Left renal cortex interstitium (tissue), 4 donors: ENCODE data around the gene GLRA1. TPM values are rescaled to one million over a fixed set of nuclear protein-coding genes. Genes with fewer than 3 reads are reported as not detected.
"Not testable (repeated sequence)": the region's sequence is repeated elsewhere in the genome, so short reads cannot be mapped to it uniquely, and the experiment has no call there.

ENCODE experiments used
- DNase-seq, 4 donors: peaks; one replicate each; pipeline ENCODE4 v3.0.0-alpha.2; 2013; ENCODE audit warnings: low read depth in 4 of 4, low spot score in 2 of 4, missing footprints in 1 of 4
- polyA plus RNA-seq, 4 donors: library from polyadenylated mRNA; unstranded; fragments of 120-200 nt; gene quantifications; one replicate each; pipeline ENCODE4 v1.2.1, GENCODE V29; 2013; ENCODE audit not compliant: insufficient read length in 4 of 4

GLRA1 gene
- polyA plus RNA-seq, 4 donors: 0.08 to 0.24 TPM; not detected in 2

DNA sequence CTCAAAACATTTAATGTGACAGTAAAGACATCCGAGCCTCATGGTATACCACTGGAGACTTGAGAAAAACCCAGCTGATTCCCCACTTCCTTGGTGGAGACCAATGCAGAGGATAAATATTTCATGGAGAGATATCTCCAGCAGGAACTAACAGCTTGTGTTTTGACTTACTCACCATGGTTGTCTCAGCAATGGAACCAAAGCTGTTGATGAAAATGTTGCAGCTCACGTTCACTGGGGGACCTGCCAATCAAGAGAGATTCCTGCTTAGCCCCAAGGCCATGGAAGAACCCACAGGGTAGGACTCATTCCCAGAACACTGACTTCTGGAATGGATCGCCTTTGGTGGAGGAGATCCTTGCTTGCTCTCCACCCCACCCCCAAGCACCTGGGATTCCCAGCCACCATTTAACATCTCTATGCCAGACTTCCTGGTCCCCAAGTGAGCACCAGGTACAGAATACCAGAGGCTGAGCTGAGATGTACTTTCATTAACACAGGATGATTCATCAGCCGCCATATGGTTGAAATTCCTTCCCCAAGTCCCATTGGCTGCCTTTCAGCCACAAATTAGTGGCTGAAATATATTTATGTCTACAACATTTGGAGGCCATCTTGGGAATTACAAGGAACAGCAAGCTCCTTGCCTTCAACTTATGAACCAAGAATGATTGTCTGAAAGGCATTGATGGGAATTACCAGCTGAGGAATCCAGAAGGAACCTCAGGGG is 37.9 kb downstream of the GLRA1 start:
- DNase-seq: no peak

DNA sequence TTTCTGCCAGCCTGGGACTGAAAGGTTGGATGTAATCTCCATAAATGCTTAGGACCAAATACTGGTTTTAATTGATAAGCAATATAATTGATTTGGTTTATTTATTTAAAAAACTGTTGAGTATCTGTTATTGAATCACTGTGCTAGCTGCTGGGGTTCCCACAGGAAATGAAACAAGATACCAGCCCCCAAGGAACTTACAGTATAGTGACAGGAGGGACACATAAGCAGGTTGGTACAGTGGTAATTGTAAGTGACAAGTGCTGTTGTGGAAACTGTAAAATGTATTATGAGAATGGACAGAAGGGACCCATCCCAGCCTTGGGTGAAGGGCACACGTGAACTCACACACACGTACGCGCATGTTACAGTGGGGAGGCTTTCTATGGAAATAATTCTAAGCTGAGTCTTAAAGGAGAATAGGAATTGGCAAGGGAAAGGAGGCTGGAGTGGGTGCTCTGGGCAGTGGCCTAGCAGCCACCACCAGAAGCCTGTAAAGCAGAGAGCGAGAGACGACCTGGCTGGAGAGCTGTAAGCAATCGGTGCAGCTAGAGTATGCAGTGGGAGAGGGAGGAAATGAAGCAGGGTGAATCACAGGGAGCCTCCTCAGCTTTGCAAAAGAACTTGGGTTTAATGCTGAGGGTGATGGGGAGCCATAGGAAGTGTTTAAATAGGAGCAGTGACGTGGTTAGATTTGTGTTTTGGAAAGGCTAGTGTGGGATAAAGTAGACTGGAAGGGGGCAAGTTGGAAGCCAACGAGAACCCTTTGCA is 39.3 kb downstream of the GLRA1 start:
- DNase-seq: no peak

DNA sequence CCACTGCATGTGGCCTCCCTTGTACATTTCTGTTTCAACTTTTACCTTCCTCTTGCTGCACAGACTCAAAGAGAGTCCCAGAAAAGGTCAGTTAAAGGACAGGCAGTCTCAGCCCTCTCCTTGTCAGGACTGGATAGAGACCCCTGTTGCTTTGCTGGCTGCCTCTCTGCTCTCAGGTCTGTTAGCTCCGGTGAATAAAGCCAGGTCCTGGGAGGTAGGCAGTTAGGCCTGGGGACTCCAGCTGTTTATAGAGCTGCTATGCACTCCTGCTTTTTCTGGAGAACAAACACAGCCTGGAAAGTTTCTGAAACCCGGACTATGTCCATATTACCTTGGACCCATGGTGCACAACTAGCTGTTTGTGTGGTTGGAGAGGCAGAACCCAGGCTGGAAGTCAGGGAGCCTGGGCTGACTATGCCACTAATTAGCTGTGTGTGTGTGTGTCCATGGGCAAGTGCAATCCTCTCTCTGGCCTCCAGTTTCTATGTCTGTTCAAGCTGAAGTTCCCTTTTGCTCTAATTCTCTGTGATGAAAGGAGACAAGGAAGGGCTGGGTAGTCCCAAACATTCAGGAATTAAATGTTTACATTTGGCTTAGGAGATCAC is 42.9 kb downstream of the GLRA1 start:
- no peak for DNase-seq

DNA sequence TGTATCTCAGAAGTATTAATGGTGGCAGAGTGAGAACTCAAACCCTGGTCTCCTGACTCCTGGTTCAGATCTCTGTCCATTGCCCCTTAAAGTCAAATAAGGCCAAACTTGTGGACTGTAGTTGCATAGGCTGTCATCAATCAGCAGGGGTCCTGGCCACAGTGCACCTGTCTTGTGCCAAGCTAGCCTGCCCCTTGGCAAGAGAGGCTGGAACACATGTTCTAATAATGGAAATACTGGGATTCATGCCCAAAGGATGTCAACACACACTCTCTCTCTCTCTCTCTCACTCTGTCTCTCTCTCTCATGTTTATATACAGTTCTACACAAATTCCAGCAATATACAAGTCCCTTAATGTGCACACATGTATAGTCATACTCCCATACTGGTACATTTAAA is 44.3 kb downstream of the GLRA1 start:
- no peak for DNase-seq

DNA sequence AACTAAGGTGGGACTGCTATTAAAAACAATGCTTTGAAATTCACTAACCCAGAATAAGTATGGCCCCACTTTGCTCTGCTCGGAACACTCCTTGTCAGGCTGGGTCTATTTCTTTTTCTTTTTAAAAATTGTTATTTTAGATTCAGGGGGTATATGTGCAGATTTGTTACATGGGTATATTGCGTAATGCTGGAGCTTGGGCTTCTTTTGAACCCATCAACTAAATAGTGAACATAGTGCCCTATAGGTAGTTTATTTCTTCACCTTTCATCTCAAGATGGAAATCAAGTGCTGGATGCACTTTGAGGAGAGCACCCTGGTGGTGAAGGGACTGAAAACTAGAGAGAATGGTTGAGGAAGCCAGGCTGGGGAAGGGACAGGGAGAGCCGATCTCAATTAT is 51.0 kb downstream of the GLRA1 start:
- no peak for DNase-seq

DNA sequence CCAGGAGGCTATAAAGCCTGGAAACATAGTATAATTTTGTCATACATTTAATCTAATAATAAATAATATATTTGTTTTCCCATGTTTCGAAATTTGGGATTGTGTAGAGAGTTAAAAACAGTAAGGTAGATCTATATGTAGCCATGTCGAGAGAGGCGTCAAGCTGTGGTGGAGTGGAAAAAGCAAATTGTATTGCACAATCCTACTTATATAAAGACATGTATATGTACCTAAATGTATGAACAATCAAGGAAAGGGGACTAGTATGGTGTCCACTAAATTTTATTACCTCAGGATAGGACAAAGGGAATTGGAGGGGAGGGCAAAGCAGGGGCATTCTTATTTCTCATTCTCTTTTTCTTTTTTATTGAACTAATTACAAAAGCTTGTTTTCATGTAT is 52.0 kb downstream of the GLRA1 start:
- DNase-seq: no peak

DNA sequence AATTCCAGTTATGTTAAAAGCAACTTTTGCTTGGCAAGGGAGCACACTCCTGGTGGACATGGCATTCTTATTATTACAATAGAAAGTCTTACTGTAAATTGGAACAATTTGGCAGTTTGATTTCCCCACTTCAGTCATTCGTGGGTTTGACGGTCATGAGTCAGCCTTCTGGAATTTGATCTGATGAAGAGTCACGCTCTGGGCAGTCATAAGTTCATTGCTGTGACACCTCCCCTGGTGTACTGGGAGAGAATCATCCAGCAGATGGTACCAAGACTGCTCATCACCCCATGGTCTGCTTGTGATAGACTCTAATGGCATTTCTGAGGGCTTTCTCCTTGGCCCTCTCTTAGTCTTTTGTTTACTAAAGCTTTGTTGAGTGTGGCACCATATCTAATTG is 53.8 kb downstream of the GLRA1 start:
- no peak for DNase-seq

DNA sequence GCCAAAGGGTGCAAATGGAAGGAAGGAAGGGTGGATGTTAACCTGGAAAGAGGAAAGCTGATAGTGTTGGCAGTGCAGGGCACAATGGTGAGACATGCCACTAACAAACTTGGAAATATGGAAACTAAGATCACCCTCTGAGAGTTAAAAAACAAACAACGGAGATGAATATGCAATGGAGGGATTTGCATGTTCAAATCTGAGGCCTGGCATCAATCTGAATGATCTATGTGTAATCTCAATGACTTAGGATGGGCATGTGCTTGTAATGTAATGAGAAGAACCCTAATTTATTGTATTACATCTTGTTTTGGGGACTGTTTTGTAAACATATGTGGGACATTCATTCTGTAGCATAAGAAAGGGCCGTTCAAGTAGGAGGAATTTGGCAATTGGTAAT is 54.4 kb downstream of the GLRA1 start:
- no peak for DNase-seq

DNA sequence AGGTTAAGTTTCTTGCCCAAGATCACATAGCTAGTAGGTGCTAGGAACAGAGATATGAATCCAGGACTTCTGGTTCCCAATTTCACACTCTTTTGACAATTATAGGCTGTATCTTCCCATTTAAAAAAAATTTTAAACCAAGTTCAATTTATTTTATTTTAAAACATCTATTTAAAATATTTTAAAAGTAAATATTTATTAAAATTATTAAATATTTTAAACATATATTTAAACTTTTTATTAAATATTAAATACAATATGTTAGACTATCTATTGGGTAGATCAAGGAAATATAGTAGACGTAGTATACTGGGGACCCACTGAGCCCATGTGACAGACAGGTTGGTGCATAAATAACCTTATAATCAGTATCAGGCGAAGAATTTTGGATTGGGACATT is 54.8 kb downstream of the GLRA1 start:
- no peak for DNase-seq

DNA sequence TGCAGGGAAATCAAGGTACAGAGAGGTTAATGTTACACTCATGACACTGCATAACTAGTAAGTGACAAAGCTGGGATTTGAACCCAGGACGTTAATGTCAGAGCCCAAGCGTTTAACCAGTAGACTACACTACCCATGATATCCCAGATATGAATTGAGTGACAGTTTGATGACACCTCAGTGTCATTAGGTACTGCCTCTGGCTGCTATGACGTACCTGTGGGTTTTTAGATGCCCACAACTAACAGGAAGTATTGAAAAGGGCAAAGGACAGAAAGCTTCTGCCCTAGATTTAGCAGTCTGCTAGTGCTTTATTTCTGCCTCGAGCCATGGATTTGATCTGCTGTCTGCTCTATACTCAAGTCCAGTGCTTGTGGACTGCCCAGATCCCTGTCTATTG is 56.2 kb downstream of the GLRA1 start:
- no peak for DNase-seq

DNA sequence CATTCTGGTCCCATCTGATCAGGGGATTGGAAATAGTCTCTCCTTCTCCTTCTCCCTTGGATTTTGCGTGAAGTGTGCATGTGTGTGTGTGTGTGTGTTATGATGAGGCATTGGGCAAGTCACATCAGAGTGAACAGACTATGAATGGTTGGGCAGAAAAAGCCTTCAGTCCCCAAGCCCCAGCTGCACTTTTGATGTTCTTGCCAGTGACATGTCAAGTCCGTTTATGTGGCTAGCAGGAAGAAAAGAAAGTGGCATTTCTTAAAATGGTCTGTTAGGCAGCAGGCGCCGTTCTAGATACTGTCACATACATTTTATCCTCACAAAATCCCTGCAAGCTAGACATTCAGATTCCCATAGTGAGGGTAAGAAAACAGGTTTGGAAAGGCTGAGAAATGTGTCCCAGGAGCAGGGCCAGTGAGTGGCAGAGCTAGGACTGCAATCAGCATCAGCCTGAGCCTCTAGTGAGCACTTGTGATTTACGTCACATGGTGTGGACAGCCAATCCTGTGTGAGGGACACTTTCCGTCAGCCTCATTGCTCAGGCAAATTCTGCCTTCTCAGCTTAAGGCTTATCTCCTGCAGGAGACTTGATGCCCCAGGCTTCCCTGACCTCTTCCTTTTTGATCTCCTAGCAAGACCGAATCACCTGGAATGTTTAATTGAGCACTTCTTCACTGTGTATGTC is 60.4 kb downstream of the GLRA1 start:
- DNase-seq: no peak

DNA sequence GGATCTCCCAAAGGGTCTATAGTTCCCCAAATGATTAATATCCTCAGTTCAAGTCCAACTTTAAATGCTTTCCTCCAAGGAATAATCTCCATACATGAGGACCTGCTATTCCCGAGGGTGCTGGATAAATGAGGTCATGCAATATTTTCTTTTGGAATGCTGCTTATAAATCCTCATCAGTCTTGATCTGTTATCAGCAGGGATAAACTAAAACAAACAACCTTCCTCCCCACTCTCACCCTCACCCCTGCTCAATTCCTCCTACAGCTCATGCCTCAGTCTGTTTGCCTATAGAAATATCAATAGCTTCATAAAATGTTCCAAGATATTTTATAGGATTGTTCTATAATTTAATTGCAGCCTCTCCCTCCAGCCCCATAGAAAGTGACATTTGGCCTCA is 61.1 kb downstream of the GLRA1 start:
- no peak for DNase-seq

DNA sequence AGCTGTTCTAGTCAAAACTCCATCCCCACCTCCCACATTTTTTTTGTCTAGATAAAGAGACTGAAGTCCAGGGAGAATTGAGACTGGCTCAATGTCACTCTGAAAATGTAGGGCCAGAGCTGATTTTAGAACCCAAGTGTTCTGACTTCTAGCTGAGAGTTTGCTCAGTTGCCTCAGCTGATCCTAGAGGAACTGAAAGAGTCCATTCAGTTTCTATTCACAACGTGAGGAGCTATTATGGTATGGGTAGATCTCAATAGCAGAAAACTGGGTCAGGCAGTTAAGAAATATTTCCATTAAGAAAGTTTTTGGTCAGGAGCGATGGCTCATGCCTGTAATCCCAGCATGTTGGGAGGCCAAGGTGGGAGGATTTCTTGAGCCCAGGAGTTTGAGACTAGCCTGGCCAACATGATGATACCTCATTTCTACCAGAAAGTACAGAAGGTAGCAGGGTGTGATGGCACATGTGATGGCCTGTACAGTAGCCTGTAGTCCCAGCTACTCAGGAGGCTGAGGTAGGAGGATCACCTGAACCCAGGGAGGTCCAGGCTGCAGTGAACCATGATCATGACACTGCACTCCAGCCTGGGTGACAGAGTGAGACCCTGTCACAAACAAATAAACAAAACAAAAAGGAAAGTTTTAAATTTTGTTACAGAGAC is 61.7 kb downstream of the GLRA1 start:
- DNase-seq: no peak

DNA sequence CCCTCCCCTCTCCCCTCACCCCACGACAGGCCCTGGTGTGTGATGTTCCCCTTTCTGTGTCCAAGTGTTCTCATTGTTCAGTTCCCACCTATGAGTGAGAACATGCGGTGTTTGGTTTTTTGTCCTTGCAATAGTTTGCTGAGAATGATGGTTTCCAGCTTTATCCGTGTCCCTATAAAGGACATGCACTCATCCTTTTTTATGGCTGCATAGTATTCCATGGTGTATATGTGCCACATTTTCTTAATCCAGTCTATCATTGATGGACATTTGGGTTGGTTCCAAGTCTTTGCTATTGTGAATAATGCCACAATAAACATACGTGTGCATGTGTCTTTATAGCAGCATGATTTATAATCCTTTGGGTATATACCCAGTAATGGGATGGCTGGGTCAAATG is 63.8 kb downstream of the GLRA1 start:
- DNase-seq: not testable (repeated sequence)

DNA sequence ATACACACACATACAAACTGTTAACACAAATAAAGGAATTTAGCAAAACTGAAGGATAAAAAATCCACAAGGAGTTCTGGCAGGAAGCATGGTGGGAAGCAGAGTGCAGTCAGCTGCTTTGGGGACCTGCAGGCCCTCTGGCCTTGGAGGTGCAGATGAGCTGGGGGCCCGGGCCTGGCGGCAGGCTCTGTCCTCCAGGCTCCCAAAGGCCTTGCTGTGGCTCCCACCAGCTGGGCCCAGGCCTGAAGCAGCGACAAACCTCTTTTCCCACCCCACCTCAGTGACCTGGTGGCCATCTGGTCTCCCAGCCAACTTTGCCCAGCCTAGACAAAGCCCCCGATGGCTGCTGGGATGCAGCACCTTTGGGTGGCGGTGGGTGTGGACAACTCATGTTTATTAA is 67.8 kb downstream of the GLRA1 start:
- DNase-seq: no peak

DNA sequence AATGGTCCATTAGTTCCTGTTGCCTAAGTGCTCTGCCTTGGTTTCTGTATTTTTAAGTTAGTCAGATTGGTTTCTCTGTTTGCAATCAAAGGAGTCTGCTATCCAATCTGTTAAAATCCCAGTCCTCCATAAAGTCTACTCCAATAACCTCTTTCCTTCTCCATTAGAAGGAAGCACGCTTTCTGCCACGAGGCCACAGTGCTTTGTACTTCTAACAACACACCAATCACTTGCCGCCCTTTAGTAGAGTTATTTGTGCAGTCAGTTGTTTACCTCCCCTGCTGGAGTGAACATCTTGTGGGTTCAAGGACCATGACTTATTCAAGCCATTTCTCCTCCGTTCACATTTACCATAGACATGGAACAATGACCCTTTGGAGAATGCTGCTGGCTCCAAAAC is 69.0 kb downstream of the GLRA1 start:
- DNase-seq: no peak

DNA sequence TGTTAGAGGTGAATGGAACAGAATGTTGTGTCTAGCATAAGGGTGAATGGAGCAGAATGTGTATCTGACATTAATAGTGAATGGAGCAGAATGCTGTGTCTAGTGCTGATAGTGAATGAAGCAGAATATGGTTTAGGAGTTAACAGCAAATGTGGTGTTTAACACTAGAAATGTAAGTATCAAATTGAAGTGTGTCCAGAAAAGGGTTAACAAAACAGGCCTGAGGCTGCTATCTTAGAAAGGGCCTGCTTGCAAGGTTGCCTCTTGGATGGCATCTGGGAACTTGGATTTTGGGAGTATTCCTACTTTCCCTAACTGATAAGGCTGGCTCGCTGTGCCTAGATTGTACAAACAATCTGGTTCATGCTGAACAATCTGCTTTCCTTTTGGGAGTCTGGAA is 76.8 kb downstream of the GLRA1 start:
- DNase-seq: no peak

DNA sequence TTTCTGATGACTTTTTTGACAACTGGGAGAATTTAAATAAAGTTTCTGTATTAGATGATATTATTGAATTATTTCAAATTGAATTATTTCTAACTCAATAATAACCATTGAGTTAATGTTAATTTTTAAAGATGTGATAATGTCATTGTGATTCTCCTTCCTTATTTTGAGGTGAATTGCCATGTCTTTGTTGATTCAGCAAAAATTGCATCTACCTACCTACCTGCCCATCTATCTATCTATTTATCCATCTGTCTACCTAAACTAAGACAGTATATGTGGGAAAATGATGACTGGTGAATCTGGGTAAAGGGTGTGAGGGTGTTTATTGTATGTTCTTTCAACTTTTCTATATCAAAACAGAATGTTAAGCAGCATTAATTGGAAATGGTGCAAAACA is 77.9 kb downstream of the GLRA1 start:
- no peak for DNase-seq

DNA sequence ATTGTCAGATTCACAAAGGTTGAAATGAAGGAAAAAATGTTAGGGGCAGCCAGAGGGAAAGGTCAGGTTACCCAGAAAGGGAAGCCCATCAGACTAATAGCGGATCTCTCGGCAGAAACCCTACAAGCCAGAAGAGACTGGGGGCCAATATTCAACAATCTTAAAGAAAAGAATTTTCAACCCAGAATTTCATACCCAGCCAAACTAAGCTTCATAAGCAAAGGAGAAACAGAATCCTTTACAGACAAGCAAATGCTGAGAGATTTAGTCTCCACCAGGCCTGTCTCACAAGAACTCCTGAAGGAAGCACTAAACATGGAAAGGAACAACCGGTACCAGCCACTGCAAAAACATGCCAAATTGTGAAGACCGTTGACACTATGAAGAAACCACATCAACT is 91.8 kb downstream of the GLRA1 start:
- DNase-seq: not testable (repeated sequence)

DNA sequence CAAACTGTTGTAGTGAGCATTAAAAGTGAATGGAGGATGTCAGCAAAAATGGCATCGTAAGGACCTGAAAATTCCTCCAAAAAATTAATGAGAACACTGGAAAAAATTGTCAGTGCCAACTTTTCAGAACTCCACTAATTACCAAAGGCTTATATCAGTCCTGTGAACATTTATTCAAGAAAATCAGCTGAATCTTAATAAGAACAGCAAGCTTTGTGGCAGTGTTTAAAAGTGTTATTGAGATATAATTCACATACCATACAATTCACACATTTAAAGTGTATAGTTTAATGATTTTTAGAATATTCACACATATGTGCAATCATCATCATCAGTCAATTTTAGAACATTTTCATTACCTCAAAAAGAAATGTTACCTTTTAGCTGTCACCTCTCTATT is 95.3 kb downstream of the GLRA1 start:
- DNase-seq: no peak

DNA sequence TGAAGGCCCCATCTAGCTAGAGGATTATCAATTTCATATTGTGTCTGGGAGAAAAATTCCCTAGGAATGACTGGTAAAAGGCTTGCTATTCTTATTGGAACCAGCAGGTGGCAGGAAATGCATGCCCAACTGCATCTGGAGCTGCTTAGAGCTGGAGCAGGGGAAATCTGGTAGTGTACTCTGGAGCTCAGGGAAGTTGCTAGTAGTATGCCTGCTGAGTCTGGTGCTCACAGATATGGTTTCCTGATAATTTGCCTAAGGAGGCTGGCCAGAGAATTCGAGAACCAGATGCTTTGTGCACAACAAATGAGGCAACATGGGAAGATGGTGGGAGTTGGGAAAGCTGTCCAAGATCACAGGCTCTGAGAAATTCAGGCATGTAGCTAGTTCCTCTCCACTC is 99.2 kb downstream of the GLRA1 start:
- DNase-seq: peak; percentile 13 to 34 (median 26)
